Measurements from ENCODE around the gene GRAMD4.

The GRAMD4 gene

GRCh38 chr22:46631113-46631512 lies 10.9 kb downstream of the GRAMD4 start:
- no peak for TF ChIP-seq TAF1 (IDR thresholded peaks at IDR 0.05; ENCODE audit: borderline replicate concordance, insufficient read depth, low read length)
- no peak for TF ChIP-seq FOXP2 (optimal IDR thresholded peaks at IDR 0.05; ENCODE audit: borderline replicate concordance, extremely low read depth, extremely low read length, insufficient read depth)
- TF ChIP-seq POLR2AphosphoS5 (IDR thresholded peaks at IDR 0.05; ENCODE audit: low read depth, low read length) = no peak
- TF ChIP-seq SIN3A (IDR thresholded peaks at IDR 0.05; ENCODE audit: borderline replicate concordance, insufficient read depth, low read length) = no peak
- no peak for TF ChIP-seq REST (IDR thresholded peaks at IDR 0.05; ENCODE audit: insufficient read depth in 1 of 2, low read depth in 2 of 2, low read length in 2 of 2)

DNA sequence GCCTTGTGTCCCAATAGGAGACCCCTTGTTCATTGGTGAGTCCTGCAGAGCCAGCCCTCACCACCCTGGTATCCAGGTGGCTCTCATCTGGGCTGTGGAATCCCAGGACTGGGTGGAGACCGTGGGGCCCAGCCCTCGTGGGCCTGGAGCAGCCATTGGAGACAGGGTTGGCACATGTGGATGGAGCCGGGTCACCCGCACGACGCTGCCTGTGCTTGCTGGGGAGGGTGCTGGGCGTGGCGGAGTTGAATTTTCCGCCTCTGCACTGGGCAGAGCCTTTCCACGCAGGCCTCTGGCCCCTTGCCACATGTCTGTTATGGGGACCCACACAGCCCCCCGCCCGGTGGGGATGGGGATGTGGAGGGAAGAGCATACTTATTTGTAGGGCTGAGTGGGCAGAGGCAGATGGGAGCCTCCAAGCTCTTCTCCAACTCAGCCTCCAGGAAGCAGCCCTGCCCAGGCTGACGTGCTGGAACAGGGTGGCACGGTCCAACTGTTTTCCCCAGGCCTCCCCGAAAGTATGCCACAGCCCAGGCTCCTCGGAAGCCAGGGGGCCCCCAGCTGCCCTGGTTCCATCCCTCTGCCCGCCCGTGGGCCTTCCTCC lies 12.6 kb downstream of the GRAMD4 start:
- TF ChIP-seq POLR2AphosphoS5 (IDR thresholded peaks at IDR 0.05; ENCODE audit: low read depth, low read length) (no peak), TAF1 (IDR thresholded peaks at IDR 0.05; ENCODE audit: borderline replicate concordance, insufficient read depth, low read length) (no peak), REST (IDR thresholded peaks at IDR 0.05; ENCODE audit: insufficient read depth in 1 of 2, low read depth in 2 of 2, low read length in 2 of 2) (no peak), SIN3A (IDR thresholded peaks at IDR 0.05; ENCODE audit: borderline replicate concordance, insufficient read depth, low read length) (no peak), FOXP2 (optimal IDR thresholded peaks at IDR 0.05; ENCODE audit: borderline replicate concordance, extremely low read depth, extremely low read length, insufficient read depth) (no peak)

- TF ChIP-seq SIN3A (IDR thresholded peaks at IDR 0.05; ENCODE audit: borderline replicate concordance, insufficient read depth, low read length) (no peak), POLR2AphosphoS5 (IDR thresholded peaks at IDR 0.05; ENCODE audit: low read depth, low read length) (no peak), TAF1 (IDR thresholded peaks at IDR 0.05; ENCODE audit: borderline replicate concordance, insufficient read depth, low read length) (no peak), REST (IDR thresholded peaks at IDR 0.05; ENCODE audit: insufficient read depth in 1 of 2, low read depth in 2 of 2, low read length in 2 of 2) (no peak), FOXP2 (optimal IDR thresholded peaks at IDR 0.05; ENCODE audit: borderline replicate concordance, extremely low read depth, extremely low read length, insufficient read depth) (no peak)
These were observed 13.2 kb downstream of the GRAMD4 start for GRCh38 chr22:46633334-46633890.

GRCh38 chr22:46634011-46634699 lies 14.0 kb downstream of the GRAMD4 start:
- TF ChIP-seq SIN3A (IDR thresholded peaks at IDR 0.05; ENCODE audit: borderline replicate concordance, insufficient read depth, low read length) (no peak), TAF1 (IDR thresholded peaks at IDR 0.05; ENCODE audit: borderline replicate concordance, insufficient read depth, low read length) (no peak), POLR2AphosphoS5 (IDR thresholded peaks at IDR 0.05; ENCODE audit: low read depth, low read length) (no peak), FOXP2 (optimal IDR thresholded peaks at IDR 0.05; ENCODE audit: borderline replicate concordance, extremely low read depth, extremely low read length, insufficient read depth) (no peak), REST (IDR thresholded peaks at IDR 0.05; ENCODE audit: insufficient read depth in 1 of 2, low read depth in 2 of 2, low read length in 2 of 2) (no peak)

Measured in PFSK-1 (cell line).